CD4-positive, alpha-beta T cell (primary cell): ENCODE data around the gene DMBX1. TPM values are rescaled to one million over a fixed set of nuclear protein-coding genes. Genes with fewer than 3 reads are reported as not detected.

Experiments
- ATAC-seq: fragments of 200-7000 bp; cut with Tn5 transposase; one replicate; pipeline ENCODE4 v1.10.0; 2022; ENCODE audit warnings: mild to moderate bottlenecking; ENCODE audit not compliant: poor library complexity
- CTCF ChIA-PET: fragments of 350-600 bp; sonication (Branson Sonifier 250); formaldehyde crosslinking; loops from one replicate; lab custom pipeline; 2021; ENCODE audit warnings: antibody characterized with exemption, inconsistent platforms; lab: Charles Lee
- POLR2A ChIA-PET: fragments of 350-600 bp; sonication (Branson Sonifier 250); formaldehyde crosslinking; loops from one replicate; lab custom pipeline; 2021; ENCODE audit warnings: antibody characterized with exemption, inconsistent platforms; lab: Charles Lee
- DNase-seq, 14 experiments: peaks; one replicate each; pipeline ENCODE4 v3.0.0-alpha.2; 2013 to 2020; ENCODE audit warnings: mixed read lengths in 2 of 14
- H3K27ac ChIP-seq, 2 donors: one replicate each; pipeline versions ENCODE4 v1.5.1 to v1.7.0; 2013; ENCODE audit warnings: low read length in 2 of 2, low read depth in 1 of 2, mild to moderate bottlenecking in 1 of 2
- H3K27me3 ChIP-seq, 2 experiments: 1 replicate in 1 of 2; 2 replicates in 1 of 2; pipeline versions ENCODE4 v1.6.1 to v1.7.0; 2013; ENCODE audit warnings: low read length in 2 of 2, control low read depth in 1 of 2, mild to moderate bottlenecking in 1 of 2, moderate library complexity in 1 of 2; ENCODE audit not compliant: insufficient read depth in 2 of 2, control insufficient read depth in 1 of 2
- H3K36me3 ChIP-seq: one replicate; pipeline ENCODE4 v1.6.1; 2013; ENCODE audit warnings: low read length, control low read depth; ENCODE audit not compliant: insufficient read depth
- H3K4me1 ChIP-seq: one replicate; pipeline ENCODE4 v1.6.1; 2013; ENCODE audit warnings: low read length, control low read depth; ENCODE audit not compliant: insufficient read depth
- H3K4me3 ChIP-seq: one replicate; pipeline ENCODE4 v1.5.1; 2013; ENCODE audit warnings: mild to moderate bottlenecking, low read length, moderate library complexity
- H3K9me3 ChIP-seq, 2 experiments: 1 replicate in 1 of 2; 2 replicates in 1 of 2; pipeline versions ENCODE4 v1.6.1 to v1.7.0; 2013; ENCODE audit warnings: low read length in 2 of 2, mild to moderate bottlenecking in 2 of 2, control low read depth in 1 of 2, moderate library complexity in 1 of 2; ENCODE audit not compliant: control insufficient read depth in 1 of 2, insufficient read depth in 1 of 2
- H3K27ac Mint-ChIP-seq: one replicate; pipeline ENCODE4 v1.8.0; 2020; ENCODE audit warnings: mixed read lengths
- H3K27me3 Mint-ChIP-seq: one replicate; pipeline ENCODE4 v1.8.0; 2021; ENCODE audit warnings: mixed read lengths
- H3K36me3 Mint-ChIP-seq: one replicate; pipeline ENCODE4 v1.8.0; 2021; ENCODE audit warnings: low read depth, mixed read lengths
- H3K4me1 Mint-ChIP-seq: one replicate; pipeline ENCODE4 v1.8.0; 2021; ENCODE audit warnings: low read depth, mixed read lengths
- H3K4me3 Mint-ChIP-seq: one replicate; pipeline ENCODE4 v1.8.0; 2020; ENCODE audit warnings: mild to moderate bottlenecking, mixed read lengths
- H3K9me3 Mint-ChIP-seq: one replicate; pipeline ENCODE4 v1.8.0; 2020; ENCODE audit warnings: mixed read lengths
- intact Hi-C, 2 experiments: fragments of 100-400 bp; cut with DNase I in 1 of 2; cut with micrococcal nuclease in 1 of 2; formaldehyde crosslinking; loops; one replicate each; pipeline versions ENCODE4 v1.15.1 to v1.9.0; 2023 to 2025; cut with DNase I, micrococcal nuclease
- total RNA-seq, 174 experiments: library from RNA in 2 of 174; stranded (reverse) in 2 of 174; gene quantifications; one replicate each; pipeline ENCODE4 v1.2.3 and lab custom pipeline; 2021 to 2026
- TF ChIP-seq, protein P1 (sequence below): fragments of 200-600 bp; IDR thresholded peaks from one replicate; pipeline ENCODE4 v1.8.0; 2022; ENCODE audit warnings: antibody characterized with exemption, mild to moderate bottlenecking

The DMBX1 gene
- total RNA-seq, 2 experiments from 2014 or later, result not detected

DNA sequence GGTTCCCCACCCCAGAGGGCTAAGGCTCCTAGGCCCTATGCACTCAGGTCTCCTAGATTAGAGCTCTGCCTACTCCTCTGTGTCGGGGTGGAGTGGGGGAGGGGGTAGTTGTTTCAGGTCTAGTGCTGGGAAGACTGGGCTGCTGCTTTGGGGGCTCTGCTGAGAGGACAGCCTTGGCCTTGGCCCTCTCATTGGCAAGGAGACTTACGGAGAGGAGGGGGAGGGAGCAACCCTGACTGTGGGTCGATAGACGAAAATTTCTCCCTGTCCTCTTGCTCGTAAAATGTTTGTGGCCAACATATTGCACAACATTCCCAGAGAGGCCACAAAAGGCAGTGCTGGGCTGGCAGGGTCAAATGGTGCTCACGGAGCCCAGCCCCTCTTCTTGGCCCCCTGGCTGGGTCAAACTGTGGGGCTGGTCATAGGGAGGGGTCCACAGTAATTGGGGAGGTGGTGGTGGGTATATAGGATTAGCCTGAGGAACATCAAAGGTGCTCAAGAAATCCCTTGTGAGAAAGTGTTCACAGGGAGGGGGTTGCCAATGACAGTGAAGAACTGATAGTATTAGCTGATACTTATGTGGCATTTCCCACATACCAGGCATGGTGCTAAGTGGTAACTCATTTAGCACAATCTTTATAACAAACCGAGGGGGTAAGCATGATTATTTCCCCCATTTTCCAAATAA lies 8.5 kb upstream of the DMBX1 start:
- Histone ChIP-seq H3K9me3 (no peaks in the 10 kb centered on the region), H3K27me3 (peaks cover 31 to 33% of the 10 kb centered on the region in 2 experiments), H3K27ac (no peak overlapping the region), H3K36me3 (no peaks in the 10 kb centered on the region), H3K4me1 (no peaks in the 10 kb centered on the region), H3K4me3 (no peak overlapping the region)
- Mint-ChIP-seq H3K27ac (no peak overlapping the region), H3K36me3 (no peaks in the 10 kb centered on the region), H3K4me1 (no peaks in the 10 kb centered on the region), H3K4me3 (no peak overlapping the region), H3K9me3 (no peaks in the 10 kb centered on the region), H3K27me3 (peaks cover 66% of the 10 kb centered on the region)
- CTCF ChIA-PET, result no interaction called here
- DNase-seq (no peak), ATAC-seq (no peak)
- intact Hi-C loops, result no loop called here
- TF ChIP-seq, protein P1, sequence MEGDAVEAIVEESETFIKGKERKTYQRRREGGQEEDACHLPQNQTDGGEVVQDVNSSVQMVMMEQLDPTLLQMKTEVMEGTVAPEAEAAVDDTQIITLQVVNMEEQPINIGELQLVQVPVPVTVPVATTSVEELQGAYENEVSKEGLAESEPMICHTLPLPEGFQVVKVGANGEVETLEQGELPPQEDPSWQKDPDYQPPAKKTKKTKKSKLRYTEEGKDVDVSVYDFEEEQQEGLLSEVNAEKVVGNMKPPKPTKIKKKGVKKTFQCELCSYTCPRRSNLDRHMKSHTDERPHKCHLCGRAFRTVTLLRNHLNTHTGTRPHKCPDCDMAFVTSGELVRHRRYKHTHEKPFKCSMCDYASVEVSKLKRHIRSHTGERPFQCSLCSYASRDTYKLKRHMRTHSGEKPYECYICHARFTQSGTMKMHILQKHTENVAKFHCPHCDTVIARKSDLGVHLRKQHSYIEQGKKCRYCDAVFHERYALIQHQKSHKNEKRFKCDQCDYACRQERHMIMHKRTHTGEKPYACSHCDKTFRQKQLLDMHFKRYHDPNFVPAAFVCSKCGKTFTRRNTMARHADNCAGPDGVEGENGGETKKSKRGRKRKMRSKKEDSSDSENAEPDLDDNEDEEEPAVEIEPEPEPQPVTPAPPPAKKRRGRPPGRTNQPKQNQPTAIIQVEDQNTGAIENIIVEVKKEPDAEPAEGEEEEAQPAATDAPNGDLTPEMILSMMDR, result no peak
- POLR2A ChIA-PET, result no interaction called here

DNA sequence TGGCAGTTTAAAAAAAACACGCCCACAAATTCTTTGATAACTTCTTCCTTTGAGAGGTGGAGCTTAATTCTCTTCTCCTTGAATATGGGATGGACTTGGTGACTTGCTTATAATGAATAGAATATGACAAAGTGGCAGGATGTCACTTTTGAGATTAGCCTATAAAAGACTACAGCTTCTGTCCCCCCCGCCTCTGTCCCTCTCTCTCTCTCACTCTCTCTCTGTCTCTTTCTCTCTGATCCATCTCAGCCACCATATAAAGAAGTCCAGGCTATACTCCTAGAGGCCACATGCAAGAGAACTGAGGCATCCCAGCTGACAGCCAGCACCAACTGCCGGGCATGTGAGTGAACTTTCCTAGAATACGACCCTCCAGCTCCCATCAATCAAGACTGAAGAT lies 7.7 kb upstream of the DMBX1 start:
- no peak overlapping the region for H3K4me3 Mint-ChIP-seq
- TF ChIP-seq, protein P1, result no peak
- H3K36me3 ChIP-seq, result no peaks in the 10 kb centered on the region
- no peaks in the 10 kb centered on the region for H3K4me1 ChIP-seq
- H3K36me3 Mint-ChIP-seq, result no peaks in the 10 kb centered on the region
- no peak overlapping the region for H3K4me3 ChIP-seq
- intact Hi-C loops, result no loop called here
- no peaks in the 10 kb centered on the region for H3K9me3 ChIP-seq
- no peak for DNase-seq
- ATAC-seq, result no peak
- no peaks in the 10 kb centered on the region for H3K4me1 Mint-ChIP-seq
- ChIA-PET CTCF (no interaction called here), POLR2A (no interaction called here)
- no peaks in the 10 kb centered on the region for H3K9me3 Mint-ChIP-seq
- no peak overlapping the region for H3K27ac Mint-ChIP-seq
- H3K27ac ChIP-seq, result no peak overlapping the region
- peaks cover 38 to 40% of the 10 kb centered on the region in 2 experiments for H3K27me3 ChIP-seq
- H3K27me3 Mint-ChIP-seq, result peaks cover 75% of the 10 kb centered on the region

DNA sequence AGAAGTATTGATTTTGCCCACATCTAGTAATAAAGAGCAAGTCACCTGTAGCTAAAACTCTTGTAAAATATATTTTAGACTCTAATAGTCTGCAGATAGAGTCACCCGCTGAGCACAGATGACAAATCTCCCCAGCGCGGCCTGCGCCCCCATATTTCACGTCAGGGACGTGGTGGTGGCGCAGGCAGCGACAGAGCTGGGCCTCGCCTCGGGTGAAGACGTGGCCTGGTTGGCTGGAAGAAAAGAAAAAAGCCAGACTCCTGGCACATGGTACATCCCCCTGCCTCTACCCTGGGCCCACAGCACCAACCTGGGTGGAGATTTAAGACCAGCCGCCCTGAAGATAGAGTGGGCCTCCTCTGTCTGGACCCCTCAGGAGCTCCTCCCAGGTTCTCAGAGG lies 6.0 kb upstream of the DMBX1 start:
- ChIA-PET CTCF (interaction anchor here (1.4 kb wide), 1 partner anchor 11 kb away, joined by 3 read pairs; no protein-coding TSS in a partner anchor), POLR2A (no interaction called here)
- no peaks in the 10 kb centered on the region for H3K36me3 Mint-ChIP-seq
- Histone ChIP-seq H3K27me3 (peaks cover 52 to 56% of the 10 kb centered on the region in 2 experiments), H3K4me1 (no peaks in the 10 kb centered on the region), H3K36me3 (no peaks in the 10 kb centered on the region), H3K9me3 (no peaks in the 10 kb centered on the region), H3K4me3 (no peak overlapping the region), H3K27ac (no peak overlapping the region)
- no peaks in the 10 kb centered on the region for H3K9me3 Mint-ChIP-seq
- peaks cover 77% of the 10 kb centered on the region for H3K27me3 Mint-ChIP-seq
- no peak overlapping the region for H3K27ac Mint-ChIP-seq
- ATAC-seq (no peak), DNase-seq (no peak)
- no peak overlapping the region for H3K4me3 Mint-ChIP-seq
- intact Hi-C loops, result no loop called here
- H3K4me1 Mint-ChIP-seq, result peaks cover 4% of the 10 kb centered on the region
- TF ChIP-seq, protein P1, result no peak
